Mesenchymal stem cell (in vitro differentiated cells and primary cell): ENCODE measurements around the gene STOML1.

Experiments
- DNase-seq: peaks from one replicate; pipeline ENCODE4 v3.0.0-alpha.2; 2013
- H2AFZ ChIP-seq: one replicate; pipeline ENCODE4 v1.6.1; 2013; ENCODE audit warnings: low read depth, mild to moderate bottlenecking, control low read depth, inconsistent platforms, low read length, moderate library complexity
- H2AK5ac ChIP-seq: 2 replicates; pipeline ENCODE4 v1.6.1; 2013; ENCODE audit warnings: low read length, moderate library complexity, mild to moderate bottlenecking, inconsistent platforms; ENCODE audit not compliant: severe bottlenecking
- H2BK120ac ChIP-seq: one replicate; pipeline ENCODE4 v1.6.1; 2013; ENCODE audit warnings: low read depth, mild to moderate bottlenecking, inconsistent platforms, low read length, moderate library complexity
- H2BK12ac ChIP-seq, 2 experiments: one replicate each; pipeline ENCODE4 v1.6.1; 2013; ENCODE audit warnings: inconsistent platforms in 2 of 2, low read length in 2 of 2, mild to moderate bottlenecking in 2 of 2, moderate library complexity in 2 of 2, control low read depth in 1 of 2
- H2BK15ac ChIP-seq: one replicate; pipeline ENCODE4 v1.6.1; 2013; ENCODE audit warnings: mild to moderate bottlenecking, low read depth, inconsistent platforms; ENCODE audit not compliant: poor library complexity, severe bottlenecking
- H2BK5ac ChIP-seq: 2 replicates; pipeline ENCODE4 v1.6.1; 2013; ENCODE audit warnings: low read depth, mild to moderate bottlenecking, low read length, control low read depth, inconsistent platforms; ENCODE audit not compliant: poor library complexity, severe bottlenecking
- H3K14ac ChIP-seq, 2 experiments: one replicate each; pipeline ENCODE4 v1.6.1; 2013; ENCODE audit warnings: inconsistent platforms in 2 of 2, low read length in 2 of 2, control low read depth in 1 of 2, mild to moderate bottlenecking in 1 of 2, moderate library complexity in 1 of 2
- H3K18ac ChIP-seq, 2 experiments: one replicate each; pipeline ENCODE4 v1.6.1; 2013; ENCODE audit warnings: inconsistent platforms in 2 of 2, low read length in 2 of 2, control low read depth in 1 of 2, low read depth in 1 of 2, mild to moderate bottlenecking in 1 of 2
- H3K23ac ChIP-seq, 2 experiments: one replicate each; pipeline ENCODE4 v1.6.1; 2013; ENCODE audit warnings: inconsistent platforms in 2 of 2, low read length in 2 of 2, mild to moderate bottlenecking in 2 of 2, moderate library complexity in 2 of 2, control low read depth in 1 of 2
- H3K27ac ChIP-seq: 2 replicates; pipeline ENCODE4 v1.5.1; 2013; ENCODE audit warnings: mild to moderate bottlenecking, moderate library complexity, low read length, control low read depth, inconsistent platforms; ENCODE audit not compliant: poor library complexity, severe bottlenecking
- H3K27me3 ChIP-seq, 2 experiments: 2 replicates each; pipeline versions ENCODE4 v1.6.1 to v1.7.0; 2013; ENCODE audit warnings: low read length in 2 of 2, mild to moderate bottlenecking in 2 of 2, moderate library complexity in 2 of 2, control low read depth in 1 of 2, inconsistent platforms in 1 of 2; ENCODE audit not compliant: control insufficient read depth in 1 of 2, insufficient read depth in 1 of 2
- H3K36me3 ChIP-seq, 2 experiments: 2 replicates each; pipeline versions ENCODE4 v1.6.1 to v1.7.0; 2013; ENCODE audit warnings: low read length in 2 of 2, control low read depth in 1 of 2, inconsistent platforms in 1 of 2, low read depth in 1 of 2, mild to moderate bottlenecking in 1 of 2; ENCODE audit not compliant: insufficient read depth in 2 of 2, control insufficient read depth in 1 of 2
- H3K4ac ChIP-seq, 2 experiments: one replicate each; pipeline ENCODE4 v1.6.1; 2013; ENCODE audit warnings: inconsistent platforms in 2 of 2, low read length in 2 of 2, mild to moderate bottlenecking in 2 of 2, moderate library complexity in 2 of 2, control low read depth in 1 of 2, low read depth in 1 of 2
- H3K4me1 ChIP-seq: 2 replicates; pipeline ENCODE4 v1.6.1; 2013; ENCODE audit warnings: low read depth, low read length, control low read depth; ENCODE audit not compliant: control insufficient read depth, insufficient read depth
- H3K4me2 ChIP-seq: 2 replicates; pipeline ENCODE4 v1.6.1; 2013; ENCODE audit warnings: low read length, mild to moderate bottlenecking, inconsistent platforms; ENCODE audit not compliant: poor library complexity, severe bottlenecking
- H3K4me3 ChIP-seq, 2 experiments: 2 replicates each; pipeline versions ENCODE4 v1.5.1 to v1.7.0; 2013; ENCODE audit warnings: low read length in 2 of 2, mild to moderate bottlenecking in 2 of 2, control low read depth in 1 of 2, low read depth in 1 of 2; ENCODE audit not compliant: insufficient read depth in 1 of 2
- H3K79me1 ChIP-seq: replicated peaks from 2 replicates; pipeline ENCODE4 v1.6.1; 2013; ENCODE audit warnings: mild to moderate bottlenecking, control low read depth, low read length, inconsistent platforms; ENCODE audit not compliant: poor library complexity, severe bottlenecking
- H3K9ac ChIP-seq: 2 replicates; pipeline ENCODE4 v1.7.0; 2013; ENCODE audit warnings: mild to moderate bottlenecking, low read length, moderate library complexity
- H3K9me3 ChIP-seq: 2 replicates; pipeline ENCODE4 v1.7.0; 2013; ENCODE audit warnings: mild to moderate bottlenecking, low read length; ENCODE audit not compliant: control insufficient read depth
- H4K8ac ChIP-seq: one replicate; pipeline ENCODE4 v1.6.1; 2013; ENCODE audit warnings: inconsistent platforms, mild to moderate bottlenecking, low read length, moderate library complexity
- H4K91ac ChIP-seq: one replicate; pipeline ENCODE4 v1.6.1; 2013; ENCODE audit warnings: mild to moderate bottlenecking, low read length, inconsistent platforms
- WGBS: methylation state at CpG from one replicate; pipeline ENCODE4 v1.1.7; 2013; ENCODE audit warnings: mixed read lengths; 5-methylcytosine and 5-hydroxymethylcytosine counted together

STOML1 gene

GRCh38 chr15:74032606-74033561 lies 40.8 kb upstream of the STOML1 start:
- Histone ChIP-seq H3K18ac (no peak overlapping the region), H3K23ac (no peak overlapping the region), H3K4ac (no peak overlapping the region), H2BK5ac (no peak overlapping the region), H3K27me3 (no peaks in the 10 kb centered on the region), H3K4me3 (no peak overlapping the region), H3K4me1 (peaks cover 18% of the 10 kb centered on the region), H3K36me3 (peaks cover 71 to 95% of the 10 kb centered on the region in 2 experiments), H2AFZ (no peak overlapping the region), H3K14ac (no peak overlapping the region), H2AK5ac (no peak overlapping the region), H4K91ac (peak overlapping the region; percentile 18), H2BK15ac (no peak overlapping the region), H3K9me3 (no peaks in the 10 kb centered on the region), H3K79me1 (peaks cover 51% of the 10 kb centered on the region), H4K8ac (no peak overlapping the region), H3K9ac (no peak overlapping the region), H2BK120ac (no peak overlapping the region), H2BK12ac (no peak overlapping the region), H3K4me2 (no peak overlapping the region), H3K27ac (no peak overlapping the region)
- 95% methylated on average over 14 of the region's 16 CpGs for WGBS
- DNase-seq, result no peak

- no peak overlapping the region for H3K4ac ChIP-seq
- DNase-seq, result no peak
- H4K8ac ChIP-seq, result no peak overlapping the region
- H3K14ac ChIP-seq, result no peak overlapping the region
- H3K4me2 ChIP-seq, result no peak overlapping the region
- H3K9me3 ChIP-seq, result no peaks in the 10 kb centered on the region
- H3K79me1 ChIP-seq, result peaks cover 48% of the 10 kb centered on the region
- H4K91ac ChIP-seq, result no peak overlapping the region
- H3K23ac ChIP-seq, result no peak overlapping the region
- peaks cover 11% of the 10 kb centered on the region for H3K4me1 ChIP-seq
- peak overlapping the region; percentile 34 for H3K9ac ChIP-seq
- H3K18ac ChIP-seq, result no peak overlapping the region
- no peak overlapping the region for H2AK5ac ChIP-seq
- no peak overlapping the region for H3K4me3 ChIP-seq
- no peak overlapping the region for H2BK15ac ChIP-seq
- 96% methylated on average over 6 of the region's 6 CpGs for WGBS
- H3K27ac ChIP-seq, result no peak overlapping the region
- no peak overlapping the region for H2BK120ac ChIP-seq
- no peaks in the 10 kb centered on the region for H3K27me3 ChIP-seq
- no peak overlapping the region for H2BK12ac ChIP-seq
- H3K36me3 ChIP-seq, result peaks cover 69 to 95% of the 10 kb centered on the region in 2 experiments
- H2AFZ ChIP-seq, result no peak overlapping the region
- no peak overlapping the region for H2BK5ac ChIP-seq
Observed at GRCh38 chr15:74032046-74032445, 40.0 kb upstream of the STOML1 start.

- peaks cover 17% of the 10 kb centered on the region for H3K4me1 ChIP-seq
- no peak overlapping the region for H4K8ac ChIP-seq
- no peak overlapping the region for H3K23ac ChIP-seq
- no peak overlapping the region for H3K27ac ChIP-seq
- no peak overlapping the region for H2BK120ac ChIP-seq
- H2BK5ac ChIP-seq, result no peak overlapping the region
- H3K9me3 ChIP-seq, result no peaks in the 10 kb centered on the region
- no peak overlapping the region for H2AK5ac ChIP-seq
- no peaks in the 10 kb centered on the region for H3K27me3 ChIP-seq
- H3K14ac ChIP-seq, result no peak overlapping the region
- no peak overlapping the region for H2AFZ ChIP-seq
- peaks cover 45% of the 10 kb centered on the region for H3K79me1 ChIP-seq
- no peak overlapping the region for H3K4me3 ChIP-seq
- no peak overlapping the region for H3K9ac ChIP-seq
- peaks cover 61 to 95% of the 10 kb centered on the region in 2 experiments for H3K36me3 ChIP-seq
- H2BK12ac ChIP-seq, result no peak overlapping the region
- no peak overlapping the region for H3K4ac ChIP-seq
- 96% methylated on average over 3 of the region's 3 CpGs for WGBS
- H4K91ac ChIP-seq, result no peak overlapping the region
- H3K4me2 ChIP-seq, result no peak overlapping the region
- no peak overlapping the region for H3K18ac ChIP-seq
- no peak for DNase-seq
- no peak overlapping the region for H2BK15ac ChIP-seq
Observed at GRCh38 chr15:74028646-74029045, 36.6 kb upstream of the STOML1 start.

- H2BK12ac ChIP-seq, result peak overlapping the region in 1 of 2 experiments; percentile 15
- H2BK15ac ChIP-seq, result no peak overlapping the region
- no peak overlapping the region for H3K4ac ChIP-seq
- H3K9ac ChIP-seq, result no peak overlapping the region
- no peak overlapping the region for H2BK5ac ChIP-seq
- H2AK5ac ChIP-seq, result no peak overlapping the region
- no peak overlapping the region for H3K18ac ChIP-seq
- no peak overlapping the region for H2AFZ ChIP-seq
- H3K23ac ChIP-seq, result peak overlapping the region in 1 of 2 experiments; percentile 32
- H4K8ac ChIP-seq, result no peak overlapping the region
- H4K91ac ChIP-seq, result no peak overlapping the region
- H3K9me3 ChIP-seq, result no peaks in the 10 kb centered on the region
- H3K27me3 ChIP-seq, result no peaks in the 10 kb centered on the region
- no peak overlapping the region for H3K4me3 ChIP-seq
- H3K36me3 ChIP-seq, result peaks cover 61 to 95% of the 10 kb centered on the region in 2 experiments
- no peak overlapping the region for H3K4me2 ChIP-seq
- H3K79me1 ChIP-seq, result peaks cover 47% of the 10 kb centered on the region
- H3K4me1 ChIP-seq, result peaks cover 19% of the 10 kb centered on the region
- H2BK120ac ChIP-seq, result no peak overlapping the region
- WGBS, result 78% methylated on average over 3 of the region's 3 CpGs
- no peak for DNase-seq
- no peak overlapping the region for H3K14ac ChIP-seq
- H3K27ac ChIP-seq, result no peak overlapping the region
Observed at GRCh38 chr15:74027688-74028087, 35.6 kb upstream of the STOML1 start.
